Heart left ventricle (tissue), 13 donors: ENCODE data around the gene CCSER2.

Experiments
- POLR2A ChIP-seq, 2 donors: fragments of 450-650 bp; IDR thresholded peaks; one replicate each; pipeline ENCODE4 v1.6.1; 2017; ENCODE audit warnings: antibody characterized with exemption in 2 of 2, mild to moderate bottlenecking in 2 of 2, moderate library complexity in 2 of 2
- TF ChIP-seq, protein P1 (sequence below), 12 donors: fragments of 200-600 bp; sonication (generic) in 4 of 12; IDR thresholded peaks; one replicate each; pipeline versions ENCODE4 v1.5.0 to v1.8.0; 2018 to 2022; ENCODE audit warnings: antibody characterized with exemption in 12 of 12, mild to moderate bottlenecking in 5 of 12
- donor health status: ischemic (EF 13 %, LVEDD 7.1; RV severe dilation, severe dysfunction).
- donor health status: DM: no; HTN: yes; CAD: no.
- donor health status: DM: no; HTN: no; CAD: no.
- donor health status: ischemic (EF 25% LVEDD 6.9; RV normal size, moderate dysfunction).
- donor health status: ischemic (EF 25% LVEDD 5.7; RV mildly dilated, moderate dysfunction).
- donor health status: ischemic (EF 35%, LVEDD 5.7; RV mildly dilated, moderate dysfunction).
- donor health status: nonischemic (EF 11% LVEDD 7.7; RV severe dilation, severe dysfunction).
- donor health status: DM: yes; HTN: yes; CAD: no.
- donor health status: PGD.
- donor health status: ischemic (EF 29% LVEDD 5.4; RV normal size, mild dysfunction).
- donor health status: nonischemic (EF 23%, LVEDD 6.1; RV moderate dilation, normal function).

DNA sequence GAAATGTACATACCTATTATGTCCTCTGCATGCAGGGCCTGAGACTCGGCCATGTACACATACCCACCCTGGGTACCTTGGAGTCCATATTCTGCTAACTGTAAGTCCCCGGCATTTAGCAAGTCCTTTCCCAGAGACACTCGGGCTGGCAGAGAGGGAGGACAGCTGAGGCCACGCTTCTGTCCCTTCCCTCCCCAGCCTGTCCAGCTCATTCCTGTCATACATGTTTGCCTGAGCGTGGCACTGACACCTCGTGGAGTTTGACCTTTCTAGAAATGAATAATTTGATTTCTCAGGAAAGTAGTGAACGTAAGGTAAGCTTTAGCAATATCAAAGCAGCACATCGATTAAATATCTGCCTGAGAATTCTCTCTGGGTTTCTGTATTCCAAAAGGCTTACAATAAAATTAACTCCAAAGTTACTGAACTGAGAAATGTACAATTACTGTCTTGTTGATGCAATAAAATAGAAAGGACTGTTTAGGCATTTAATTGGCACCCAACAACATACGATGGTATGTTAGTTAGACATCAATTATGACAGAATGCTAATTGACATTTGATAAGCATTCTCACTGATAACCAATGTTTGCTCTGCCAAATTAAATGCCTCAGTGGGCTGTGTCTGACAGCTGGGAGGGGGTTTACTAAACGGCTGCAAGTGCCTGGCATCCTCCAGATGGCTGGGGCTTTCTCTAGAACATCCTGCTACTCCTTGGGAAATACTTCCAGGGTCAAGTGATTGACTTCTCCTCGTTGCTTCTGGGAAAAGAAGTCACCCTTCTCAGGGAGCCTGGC lies 221.2 kb downstream of the CCSER2 start:
- TF ChIP-seq, protein P1, sequence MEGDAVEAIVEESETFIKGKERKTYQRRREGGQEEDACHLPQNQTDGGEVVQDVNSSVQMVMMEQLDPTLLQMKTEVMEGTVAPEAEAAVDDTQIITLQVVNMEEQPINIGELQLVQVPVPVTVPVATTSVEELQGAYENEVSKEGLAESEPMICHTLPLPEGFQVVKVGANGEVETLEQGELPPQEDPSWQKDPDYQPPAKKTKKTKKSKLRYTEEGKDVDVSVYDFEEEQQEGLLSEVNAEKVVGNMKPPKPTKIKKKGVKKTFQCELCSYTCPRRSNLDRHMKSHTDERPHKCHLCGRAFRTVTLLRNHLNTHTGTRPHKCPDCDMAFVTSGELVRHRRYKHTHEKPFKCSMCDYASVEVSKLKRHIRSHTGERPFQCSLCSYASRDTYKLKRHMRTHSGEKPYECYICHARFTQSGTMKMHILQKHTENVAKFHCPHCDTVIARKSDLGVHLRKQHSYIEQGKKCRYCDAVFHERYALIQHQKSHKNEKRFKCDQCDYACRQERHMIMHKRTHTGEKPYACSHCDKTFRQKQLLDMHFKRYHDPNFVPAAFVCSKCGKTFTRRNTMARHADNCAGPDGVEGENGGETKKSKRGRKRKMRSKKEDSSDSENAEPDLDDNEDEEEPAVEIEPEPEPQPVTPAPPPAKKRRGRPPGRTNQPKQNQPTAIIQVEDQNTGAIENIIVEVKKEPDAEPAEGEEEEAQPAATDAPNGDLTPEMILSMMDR (IDR thresholded peaks at IDR 0.05), result no peak
- no peak for TF ChIP-seq POLR2A (IDR thresholded peaks at IDR 0.05)
